Measurements from ENCODE around the gene CORO2B. TPM values are rescaled to one million over a fixed set of nuclear protein-coding genes. Genes with fewer than 3 reads are reported as not detected.

The CORO2B gene
- total RNA-seq, 2 donors from 2014 or later = 8.5 to 8.9 TPM

DNA sequence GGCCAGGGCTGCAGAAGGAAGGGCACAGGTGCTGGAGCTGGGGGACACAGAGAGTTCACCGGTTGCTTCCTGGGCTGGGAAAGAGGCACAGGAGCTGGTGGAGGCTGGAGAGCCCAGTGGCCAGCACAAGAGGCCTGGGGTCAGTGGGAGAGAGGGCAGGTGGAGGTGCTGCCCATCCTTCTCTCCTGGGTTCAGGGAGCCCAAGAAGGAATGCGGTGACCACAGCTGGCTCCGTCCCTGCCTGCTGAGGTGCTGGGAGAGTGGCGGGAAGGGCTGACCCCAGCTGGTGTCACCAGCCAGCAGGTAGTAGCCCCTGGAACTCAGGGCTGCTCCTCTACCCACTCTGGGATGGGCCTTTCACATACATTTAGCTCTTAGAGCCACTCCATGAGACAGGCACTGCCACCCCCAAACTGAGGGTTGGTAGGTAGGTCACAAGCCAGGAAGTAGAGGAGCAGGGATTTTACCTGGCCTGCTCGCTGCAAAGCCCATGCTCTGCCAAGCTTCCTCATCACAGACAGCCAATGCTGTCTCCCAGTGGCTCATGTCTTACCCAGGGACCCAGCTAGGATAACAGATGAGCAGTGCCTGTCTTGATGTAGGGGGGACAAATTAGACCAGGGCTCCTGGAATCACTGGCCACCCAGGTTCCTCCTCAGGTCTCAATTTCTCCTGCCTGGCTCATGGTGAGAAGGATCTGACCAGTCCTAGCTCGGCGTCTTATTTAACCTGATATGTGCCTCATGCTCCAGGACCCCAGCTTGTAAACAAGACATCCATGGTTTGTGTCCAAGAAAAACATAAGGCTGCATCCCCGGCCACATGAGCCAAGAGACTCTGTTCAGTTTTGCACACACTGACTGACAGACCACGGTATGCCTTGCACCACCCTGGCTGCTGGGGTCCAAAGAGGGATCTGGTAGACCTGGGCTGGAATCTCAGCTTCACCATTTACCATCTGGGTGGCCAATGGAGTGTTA, 119.2 kb downstream of the CORO2B start:
- no peak for DNase-seq
- intact Hi-C loops (cut with DNase I) = no loop called here
- no peak for ATAC-seq

DNA sequence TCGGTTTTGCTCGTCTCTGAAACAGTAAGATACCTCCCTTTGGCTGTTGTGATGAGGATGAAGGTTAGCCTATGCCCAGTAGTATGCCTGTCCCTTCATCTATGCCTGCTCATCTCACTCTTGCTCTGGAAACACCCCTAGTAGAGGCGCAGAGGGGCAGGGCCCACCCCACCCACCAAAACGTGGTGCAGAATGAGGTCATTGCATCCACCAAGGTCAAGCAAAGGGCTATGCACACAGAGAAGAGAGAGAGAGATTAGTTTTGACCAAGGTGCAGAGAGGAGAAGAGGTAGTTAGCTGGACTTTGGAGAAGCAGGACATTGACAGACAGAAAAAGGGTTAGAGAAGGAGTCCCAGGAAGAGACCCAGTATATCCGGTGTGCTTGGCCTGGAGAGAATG, 119.9 kb downstream of the CORO2B start:
- DNase-seq (no peak), ATAC-seq (no peak)
- intact Hi-C loops (cut with DNase I) = no loop called here

DNA sequence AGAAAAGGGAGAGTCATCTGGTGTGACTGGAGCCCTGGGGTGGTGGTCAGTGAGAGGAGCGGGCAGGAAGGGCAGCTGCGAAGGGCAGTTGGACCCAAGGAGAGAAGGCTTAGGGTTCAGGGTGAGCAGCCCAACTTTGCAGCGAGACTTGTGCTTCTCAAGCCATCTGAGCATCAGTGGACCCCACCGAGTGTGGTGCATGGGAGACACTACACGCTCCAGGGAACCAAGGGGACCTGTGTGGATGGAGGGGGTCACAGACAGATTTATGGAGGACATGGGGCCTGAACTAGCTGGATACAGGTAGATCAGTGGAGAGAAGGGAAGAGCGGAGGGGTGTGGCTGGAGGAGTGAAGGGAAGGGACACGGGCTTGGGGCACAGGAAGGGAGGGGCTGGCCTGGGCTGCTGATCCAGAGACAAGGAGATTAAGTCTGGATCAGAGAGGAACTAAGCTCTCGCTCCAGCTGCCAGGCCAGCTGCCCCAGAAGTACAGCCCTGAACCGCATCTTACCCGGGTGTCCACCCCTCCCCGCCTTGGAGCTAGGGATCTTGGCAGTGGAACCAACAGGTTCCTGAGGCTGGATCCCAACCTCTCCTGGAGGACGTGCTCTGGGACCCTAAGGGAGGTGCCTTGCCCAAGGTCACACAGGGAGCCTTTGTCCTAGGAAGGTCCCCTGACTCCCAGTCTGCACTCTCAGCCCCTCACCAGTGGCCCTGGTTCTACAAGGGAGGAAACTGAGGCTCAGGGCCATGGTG, 120.5 kb downstream of the CORO2B start:
- intact Hi-C loops (cut with DNase I) = no loop called here
- DNase-seq (no peak), ATAC-seq (no peak)

DNA sequence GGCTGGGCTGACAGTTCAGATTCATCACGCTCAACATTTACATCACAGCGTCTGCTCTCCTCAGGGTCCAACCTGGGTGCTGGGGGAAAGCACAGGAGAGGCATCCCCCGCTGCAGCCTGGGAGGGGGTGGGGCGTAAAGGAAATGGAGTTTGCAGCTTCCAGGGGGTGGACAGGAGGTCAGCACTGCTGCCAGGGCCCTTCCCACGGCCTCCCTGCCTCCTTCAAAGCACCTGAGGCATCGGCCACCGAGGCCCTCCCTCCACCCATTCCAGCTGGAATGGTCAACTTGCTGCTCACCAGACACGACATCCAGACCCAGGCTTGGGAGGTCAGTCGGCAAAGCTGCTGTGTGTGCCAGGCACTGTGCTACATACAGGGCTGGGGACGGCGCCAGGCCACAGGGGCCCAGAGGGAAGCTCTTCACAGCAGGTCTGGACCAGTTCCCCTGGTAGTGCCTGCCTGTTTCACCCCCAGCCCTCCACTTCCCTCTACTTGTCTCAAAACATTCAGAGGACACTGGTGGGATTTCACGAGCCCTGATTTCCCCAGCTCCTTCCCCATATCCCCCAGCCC, 121.2 kb downstream of the CORO2B start:
- intact Hi-C loops (cut with DNase I) = loop anchor here in 1 of 2 donors (10.0 kb wide), 1 partner anchor 115 kb away; no protein-coding TSS in a partner anchor
- ATAC-seq (peak; percentile 14 to 25), DNase-seq (peak; percentile 38)

DNA sequence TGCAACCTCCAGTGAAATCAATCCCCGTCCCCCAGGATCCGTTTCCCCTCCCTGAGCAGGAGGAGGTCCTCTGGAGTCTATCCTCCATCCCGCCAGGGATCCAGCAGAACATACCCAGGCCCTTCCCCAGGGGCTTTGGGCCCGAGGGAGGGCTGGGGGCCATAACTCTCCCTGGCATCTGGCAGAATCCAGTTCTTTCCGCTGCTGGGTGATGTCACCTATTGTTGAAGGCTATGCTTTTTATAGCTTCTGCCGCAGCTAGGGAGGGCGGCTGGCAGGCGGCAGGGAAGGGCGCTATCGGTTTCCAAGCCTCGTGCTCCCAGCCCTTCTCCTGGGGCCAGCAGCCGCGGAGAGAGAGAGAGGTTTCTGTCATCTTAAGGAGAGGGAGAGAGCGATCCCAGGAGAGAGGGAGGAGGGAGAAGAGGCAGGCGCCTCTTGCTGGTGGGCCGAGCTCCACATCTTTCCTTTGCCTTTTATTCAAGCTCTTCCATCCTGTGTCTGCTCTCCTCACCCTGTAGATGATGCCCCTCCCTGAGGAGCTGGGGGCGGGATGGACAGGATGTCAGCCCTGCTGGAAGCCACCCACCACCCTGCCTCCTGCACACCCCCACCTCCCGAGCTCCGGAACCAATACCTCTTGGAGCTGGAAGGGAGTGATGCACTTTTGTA, 121.8 kb downstream of the CORO2B start:
- intact Hi-C loops (cut with DNase I) = loop anchor here in 1 of 2 donors (10.0 kb wide), 1 partner anchor 114 kb away; no protein-coding TSS in a partner anchor
- ATAC-seq = peak; percentile 72 to 76
- peak; percentile 73 for DNase-seq

- ATAC-seq (no peak), DNase-seq (no peak)
- intact Hi-C loops (cut with DNase I) = loop anchor here in 1 of 2 donors (10.0 kb wide), 1 partner anchor 113 kb away; no protein-coding TSS in a partner anchor
Measured at GRCh38 chr15:68701886-68702285, 123.1 kb downstream of the CORO2B start.

GRCh38 chr15:68704496-68705021, 125.8 kb downstream of the CORO2B start:
- ATAC-seq (peak; percentile 79), DNase-seq (peak; percentile 66)
- intact Hi-C loops (cut with DNase I) = loop anchor here in 1 of 2 donors (10.0 kb wide), 1 partner anchor 110 kb away; no protein-coding TSS in a partner anchor

- ATAC-seq = no peak
- DNase-seq = no peak
- intact Hi-C loops (cut with DNase I) = loop anchor here in 1 of 2 donors (10.0 kb wide), 1 partner anchor 109 kb away; no protein-coding TSS in a partner anchor
Measured at GRCh38 chr15:68706256-68706655, 127.5 kb downstream of the CORO2B start.

GRCh38 chr15:68706931-68707330, 128.1 kb downstream of the CORO2B start:
- intact Hi-C loops (cut with DNase I) = loop anchor here in 1 of 2 donors (10.0 kb wide), 1 partner anchor 108 kb away; no protein-coding TSS in a partner anchor
- ATAC-seq (no peak), DNase-seq (no peak)

- no peak for DNase-seq
- ATAC-seq = no peak
- intact Hi-C loops (cut with DNase I) = loop anchor here in 1 of 2 donors (10.0 kb wide), 1 partner anchor 107 kb away; no protein-coding TSS in a partner anchor
Measured at GRCh38 chr15:68707386-68707785, 128.6 kb downstream of the CORO2B start.

DNA sequence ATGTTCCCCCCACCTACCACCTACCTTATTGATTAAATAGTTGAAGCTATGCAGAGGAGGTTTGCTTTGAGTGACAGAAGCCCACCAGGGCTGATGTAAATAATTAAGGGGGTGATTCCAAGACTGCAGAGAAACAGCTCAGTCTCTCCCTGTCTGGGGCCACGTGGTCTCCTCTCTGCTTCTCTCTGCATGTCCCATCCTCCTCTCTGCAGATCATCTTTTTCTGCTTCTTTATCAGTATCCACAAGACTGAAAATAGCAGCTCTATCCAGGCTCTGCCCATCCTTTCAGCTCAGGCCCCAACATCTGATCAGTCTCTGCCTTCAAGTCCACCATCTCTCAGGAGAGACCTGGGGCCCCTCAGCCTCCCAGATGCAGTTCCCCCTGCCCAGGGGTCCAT, 131.1 kb downstream of the CORO2B start:
- intact Hi-C loops (cut with DNase I) = loop anchor here in 1 of 2 donors (10.0 kb wide), 1 partner anchor 105 kb away; no protein-coding TSS in a partner anchor
- ATAC-seq = no peak
- DNase-seq = no peak

DNA sequence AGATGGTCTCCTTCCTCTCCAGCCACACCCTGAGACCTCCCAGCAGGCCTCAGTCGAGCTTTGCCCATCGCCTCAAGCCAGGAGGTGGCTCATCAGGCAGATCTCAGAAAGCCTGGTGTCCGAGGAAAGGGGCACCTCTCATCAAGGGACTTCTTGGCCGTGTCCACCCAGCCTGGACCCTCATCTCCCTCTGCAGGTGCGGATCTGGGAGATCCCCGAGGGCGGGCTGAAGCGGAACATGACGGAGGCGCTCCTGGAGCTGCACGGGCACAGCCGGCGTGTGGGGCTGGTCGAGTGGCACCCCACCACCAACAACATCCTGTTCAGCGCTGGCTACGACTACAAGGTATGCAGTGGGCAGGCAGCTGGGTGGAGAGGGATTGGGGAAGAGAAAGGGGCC, 131.7 kb downstream of the CORO2B start:
- DNase-seq (no peak), ATAC-seq (no peak)
- intact Hi-C loops (cut with DNase I) = no loop called here

- intact Hi-C loops (cut with DNase I) = no loop called here
- no peak for ATAC-seq
- DNase-seq = no peak
Measured at GRCh38 chr15:68711406-68711805, 132.6 kb downstream of the CORO2B start.

GRCh38 chr15:68712886-68713285, 134.1 kb downstream of the CORO2B start:
- intact Hi-C loops (cut with DNase I) = no loop called here
- ATAC-seq (no peak), DNase-seq (no peak)

GRCh38 chr15:68713874-68714273, 135.1 kb downstream of the CORO2B start:
- intact Hi-C loops (cut with DNase I) = no loop called here
- ATAC-seq (no peak), DNase-seq (no peak)

GRCh38 chr15:68715111-68715510, 136.3 kb downstream of the CORO2B start:
- DNase-seq = no peak
- intact Hi-C loops (cut with DNase I) = no loop called here
- no peak for ATAC-seq

GRCh38 chr15:68717951-68718350, 139.2 kb downstream of the CORO2B start:
- DNase-seq (no peak), ATAC-seq (no peak)
- intact Hi-C loops (cut with DNase I) = no loop called here

- intact Hi-C loops (cut with DNase I) = no loop called here
- ATAC-seq = no peak
- DNase-seq = no peak
Measured at GRCh38 chr15:68718468-68718867, 139.7 kb downstream of the CORO2B start.
